ENCODE results near the gene EPS8L1.

GRCh38 chr19:55046975-55047622 lies 28.6 kb upstream of the EPS8L1 start:
- no peak for TF ChIP-seq CTCF (IDR thresholded peaks at IDR 0.05)
- TF ChIP-seq POLR2A (IDR thresholded peaks at IDR 0.05), result no peak

Measured in thyroid gland (tissue), 4 donors.